Raji (cell line): ENCODE data around the gene PIGR.

Experiments used
- POLR2A ChIP-seq: IDR thresholded peaks from 2 replicates; pipeline ENCODE4 v1.6.1; 2011; ENCODE audit warnings: low read depth, low read length, control low read depth; ENCODE audit not compliant: insufficient read depth

The PIGR gene

GRCh38 chr1:206930210-206930798 is 16.0 kb downstream of the PIGR start:
- no peak for TF ChIP-seq POLR2A

DNA sequence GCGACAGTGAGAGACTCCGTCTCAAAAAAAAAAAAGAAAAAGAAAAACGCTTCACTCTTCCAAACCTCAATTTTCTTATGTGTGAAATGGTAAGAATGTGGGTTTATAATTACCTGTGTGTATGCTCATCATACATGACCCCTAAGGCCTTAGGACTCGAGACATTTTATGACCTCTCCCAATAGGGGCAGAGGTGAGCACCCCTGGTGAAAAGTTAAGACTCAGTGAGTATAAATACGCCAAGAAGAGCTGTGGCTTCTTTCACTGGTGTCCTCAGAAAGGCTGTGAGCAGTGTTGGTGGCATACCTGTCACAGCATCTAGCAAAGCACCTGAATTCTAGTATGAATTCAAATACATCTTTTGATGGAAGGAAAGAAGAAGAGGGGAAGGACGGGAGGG is 16.7 kb downstream of the PIGR start:
- no peak for TF ChIP-seq POLR2A

DNA sequence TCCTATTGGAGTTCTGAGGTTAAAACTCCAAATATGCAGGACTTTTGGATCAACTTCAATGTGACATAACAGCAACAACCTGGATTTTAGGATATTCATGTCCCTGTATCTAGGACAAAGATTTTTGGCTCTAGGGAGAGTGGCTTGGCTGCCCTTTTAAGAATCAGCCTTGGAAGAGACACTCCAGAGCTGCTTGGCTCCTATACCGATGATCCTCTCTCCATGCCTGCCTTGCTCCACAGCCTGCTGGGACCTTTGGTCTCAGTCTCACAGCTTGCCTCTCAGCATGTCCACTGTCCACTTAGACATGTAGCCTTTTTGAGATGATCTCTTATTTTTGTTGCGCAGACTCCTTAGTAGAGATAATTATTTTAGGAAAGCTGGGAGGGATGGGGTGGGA is 20.0 kb downstream of the PIGR start:
- no peak for TF ChIP-seq POLR2A

DNA sequence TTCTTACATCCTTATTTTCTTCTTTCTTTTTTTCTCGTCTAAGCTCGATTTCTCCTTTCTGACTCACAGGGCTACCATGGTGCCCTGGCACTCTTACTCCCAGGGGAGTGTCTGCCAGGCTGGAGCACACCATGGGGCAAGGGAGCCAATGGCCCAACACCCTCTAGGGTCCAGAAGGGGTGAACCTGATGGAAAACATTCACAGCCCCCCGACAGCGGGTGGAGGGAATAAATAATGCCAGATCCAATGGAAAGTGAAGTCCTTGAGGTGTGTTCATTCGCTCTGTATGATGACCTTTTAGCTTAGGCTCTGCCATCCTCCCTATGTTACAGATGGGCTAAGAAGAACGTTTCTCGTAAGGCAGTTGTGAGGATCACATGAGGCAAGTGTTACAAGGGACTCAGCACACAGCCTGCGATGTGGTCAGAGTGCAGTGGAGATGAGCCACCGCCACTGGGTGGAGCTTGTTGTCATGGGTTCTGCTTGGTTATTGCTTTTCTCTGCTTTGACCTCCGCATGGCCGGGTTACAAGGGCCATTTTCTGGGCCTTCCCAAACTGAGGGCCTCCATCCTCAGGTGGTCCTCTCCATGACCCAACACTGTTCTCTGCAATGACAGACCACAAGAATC is 21.0 kb downstream of the PIGR start:
- TF ChIP-seq POLR2A = no peak

DNA sequence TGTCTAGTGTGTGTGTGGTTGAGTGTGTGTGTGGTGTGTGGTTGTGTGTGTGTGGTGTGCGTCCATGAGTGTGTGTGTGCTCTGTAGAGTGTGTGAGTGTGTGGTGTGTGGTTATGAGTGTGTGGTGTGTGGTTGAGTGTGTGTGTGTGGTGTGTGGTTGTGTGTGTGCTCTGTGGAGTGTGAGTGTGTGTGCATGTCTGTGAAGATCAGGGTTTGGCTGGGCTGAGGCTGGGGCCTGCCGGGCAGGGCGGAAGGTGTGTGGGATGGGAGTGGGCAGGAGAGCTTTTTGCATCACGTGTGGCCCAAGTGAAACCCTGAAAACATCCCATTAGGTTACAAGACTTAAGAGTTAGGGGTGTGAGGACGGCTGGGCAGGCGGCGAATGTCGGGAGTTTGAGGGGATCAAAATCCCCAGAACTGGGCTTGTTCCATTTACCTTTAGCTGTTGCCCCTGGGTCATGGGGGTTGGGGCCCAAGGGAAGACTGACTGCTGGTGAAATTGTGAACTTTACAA is 21.6 kb downstream of the PIGR start:
- TF ChIP-seq POLR2A = no peak

GRCh38 chr1:206923009-206923960 is 23.0 kb downstream of the PIGR start:
- TF ChIP-seq POLR2A = peak; percentile 35; the same call in 1 of the 2 replicates

DNA sequence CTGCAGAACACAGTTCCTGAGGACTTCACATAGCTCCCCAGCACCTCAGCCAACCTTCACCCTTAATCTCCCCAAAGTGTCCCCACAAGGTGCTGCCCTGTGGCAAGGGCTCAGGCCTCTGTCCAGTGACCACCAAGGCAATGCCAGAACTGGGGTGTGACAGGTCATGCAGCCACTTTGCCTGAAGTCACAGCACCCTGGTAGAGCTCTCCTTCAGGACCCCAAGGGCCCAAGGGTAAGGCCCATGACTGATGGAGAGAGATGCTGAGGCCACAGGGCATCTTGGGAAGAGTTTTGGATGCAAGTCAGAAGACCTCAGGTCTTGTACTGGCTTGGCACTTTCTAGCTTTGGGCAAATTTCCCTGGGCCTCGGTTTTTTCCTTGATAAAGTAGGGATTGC is 23.7 kb downstream of the PIGR start:
- TF ChIP-seq POLR2A = no peak

- no peak for TF ChIP-seq POLR2A
Measured at GRCh38 chr1:206921772-206922265, 24.4 kb downstream of the PIGR start, which contains the start of gene FCMR. Gene FCMR, minus strand, starts transcription at chr1:206921941. Its CDS starts 87 bp downstream, at chr1:206921854.

DNA sequence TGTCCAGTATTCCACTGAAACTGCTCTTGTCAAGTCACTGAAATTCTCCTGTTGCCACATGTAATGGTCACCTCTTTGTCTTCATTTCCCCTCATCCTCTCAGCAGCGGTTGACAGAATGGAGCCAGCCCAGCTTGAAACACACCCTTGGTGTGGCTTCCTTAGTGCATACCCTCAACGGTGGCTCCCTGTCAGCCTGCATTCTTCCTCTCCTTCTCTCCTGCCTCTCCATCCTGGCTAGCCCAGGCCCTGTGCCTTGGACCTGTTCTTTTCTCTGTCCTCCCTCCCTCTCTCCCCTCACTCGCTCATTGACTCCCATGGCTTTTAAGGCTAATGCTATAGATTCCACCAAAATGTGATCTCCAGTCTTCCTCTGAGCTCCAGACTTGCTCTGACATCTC is 28.2 kb downstream of the PIGR start:
- no peak for TF ChIP-seq POLR2A

DNA sequence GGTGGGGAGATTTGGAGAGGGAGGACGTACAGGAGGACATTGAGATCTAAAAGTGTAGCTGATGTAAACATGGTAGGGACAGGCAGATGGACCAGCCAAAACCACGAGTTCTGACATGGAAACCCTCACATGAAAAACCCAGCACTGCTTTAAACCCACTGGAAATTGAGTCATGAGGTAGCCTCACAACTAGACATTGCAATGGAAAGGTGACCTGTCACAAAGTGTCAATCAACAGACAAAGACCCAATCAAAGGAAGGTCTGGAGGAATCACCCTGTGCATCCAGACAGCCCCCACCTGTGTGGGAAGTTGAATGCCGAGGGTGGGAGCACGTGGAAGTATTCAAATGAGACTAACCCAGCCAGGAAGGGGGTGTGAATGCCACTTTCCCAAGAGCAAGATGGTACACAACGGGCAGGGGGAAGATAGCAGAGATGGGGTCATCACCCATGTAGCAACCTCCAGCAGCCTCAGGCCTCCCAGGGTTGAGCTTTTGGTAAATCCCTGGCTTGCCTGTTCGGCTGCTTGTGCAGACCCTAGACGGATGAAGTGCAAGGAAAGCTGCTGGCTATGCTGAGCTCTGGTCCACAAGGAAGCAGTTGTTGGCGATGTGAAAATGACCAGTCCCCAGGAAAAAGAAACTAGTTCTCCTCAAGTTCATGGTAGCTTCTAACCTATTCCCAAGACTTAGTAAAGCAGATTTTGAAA is 30.1 kb downstream of the PIGR start:
- no peak for TF ChIP-seq POLR2A

DNA sequence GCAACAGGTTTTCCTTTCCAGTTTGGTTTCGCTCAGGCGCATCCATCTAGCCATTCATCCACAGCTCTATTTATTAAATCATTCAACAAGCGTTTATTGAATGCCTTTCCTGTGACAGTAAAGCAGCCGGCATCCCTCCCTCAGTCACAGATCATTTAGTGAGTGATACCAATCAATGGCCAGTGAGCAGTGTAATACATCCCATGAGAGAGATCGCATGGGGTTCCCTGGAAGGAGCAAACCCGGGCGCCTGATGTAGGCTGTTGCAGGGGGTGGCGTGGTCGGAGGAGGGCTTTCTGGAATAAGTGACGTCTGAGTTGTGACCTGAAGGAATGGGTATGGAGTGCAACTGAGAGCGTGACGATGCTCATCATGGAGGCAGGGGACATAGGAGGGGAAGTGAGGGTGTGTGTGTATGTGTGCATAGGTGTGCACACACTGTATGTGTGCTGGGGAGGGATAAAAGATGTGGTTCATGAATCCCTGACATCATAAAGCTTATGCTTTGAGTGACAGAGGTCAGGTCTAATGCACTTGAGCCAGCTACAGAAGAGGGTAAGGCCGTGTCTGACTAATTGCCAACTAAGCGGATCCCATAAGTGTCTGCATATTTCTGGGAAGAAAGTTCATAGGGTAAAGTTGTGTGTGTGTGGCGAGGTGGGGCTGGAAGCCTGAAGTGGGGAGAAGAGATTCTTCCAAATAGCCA is 31.1 kb downstream of the PIGR start:
- no peak for TF ChIP-seq POLR2A

GRCh38 chr1:206913766-206914537 is 32.3 kb downstream of the PIGR start:
- TF ChIP-seq POLR2A = no peak

DNA sequence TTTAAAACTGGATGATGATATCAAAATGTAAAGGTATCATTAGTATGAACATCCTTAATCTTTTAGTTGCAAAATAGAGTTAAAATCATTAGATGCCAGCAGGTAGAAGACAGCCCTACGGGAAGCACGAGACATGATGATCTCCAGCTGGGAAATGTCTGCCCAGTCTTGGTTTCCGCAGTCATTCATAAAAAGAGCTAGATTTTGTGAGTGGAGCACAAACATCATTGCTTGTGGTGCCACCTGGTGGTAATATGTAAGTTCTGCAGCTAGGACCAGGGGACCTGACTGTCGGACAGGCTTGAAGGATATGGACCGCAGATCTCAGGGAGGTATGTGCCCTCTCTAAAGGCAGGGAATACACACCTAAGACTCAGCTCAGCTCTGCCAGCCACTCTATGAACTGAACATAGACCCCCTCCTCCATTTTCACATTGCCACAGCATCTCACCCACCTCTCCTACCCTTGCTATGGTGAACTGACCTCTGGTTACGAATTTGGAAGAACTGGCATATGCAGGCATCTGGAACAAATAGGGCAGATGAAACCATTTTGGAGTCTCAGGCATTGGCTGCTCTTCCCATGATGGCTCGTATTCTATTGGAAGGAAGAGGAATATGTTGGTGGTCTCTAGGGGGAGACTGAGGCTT is 33.7 kb downstream of the PIGR start:
- no peak for TF ChIP-seq POLR2A
